Spleen (tissue), 7 donors: ENCODE measurements around the gene NSD1.

Source experiments
- CTCF ChIP-seq, 11 experiments: fragments of 200-600 bp in 7 of 11; fragments of 450-650 bp in 4 of 11; sonication (generic) in 4 of 11; IDR thresholded peaks in 8 of 11; conservative IDR thresholded peaks in 3 of 11; 1 replicate in 7 of 11; 2 replicates in 4 of 11; pipeline versions ENCODE4 v1.4.0 to v1.8.0; 2016 to 2021; ENCODE audit warnings: antibody characterized with exemption in 11 of 11, inconsistent platforms in 4 of 11, mild to moderate bottlenecking in 1 of 11
- POLR2A ChIP-seq, 3 donors: fragments of 450-650 bp; IDR thresholded peaks; one replicate each; pipeline ENCODE4 v1.5.1; 2017; ENCODE audit warnings: antibody characterized with exemption in 3 of 3, mild to moderate bottlenecking in 1 of 3
- POLR2AphosphoS5 ChIP-seq, 3 donors: sonication (generic); formaldehyde crosslinking; IDR thresholded peaks; one replicate each; pipeline ENCODE4 v1.5.1; 2017; ENCODE audit warnings: antibody characterized with exemption in 3 of 3
- donor health status: DM: no; HTN: no; CAD: no; lungs with moderate emphysema.
- donor health status: DM: no; HTN: no; CAD: no.
- donor health status: DM: no; HTN: no; CAD: no.

DNA sequence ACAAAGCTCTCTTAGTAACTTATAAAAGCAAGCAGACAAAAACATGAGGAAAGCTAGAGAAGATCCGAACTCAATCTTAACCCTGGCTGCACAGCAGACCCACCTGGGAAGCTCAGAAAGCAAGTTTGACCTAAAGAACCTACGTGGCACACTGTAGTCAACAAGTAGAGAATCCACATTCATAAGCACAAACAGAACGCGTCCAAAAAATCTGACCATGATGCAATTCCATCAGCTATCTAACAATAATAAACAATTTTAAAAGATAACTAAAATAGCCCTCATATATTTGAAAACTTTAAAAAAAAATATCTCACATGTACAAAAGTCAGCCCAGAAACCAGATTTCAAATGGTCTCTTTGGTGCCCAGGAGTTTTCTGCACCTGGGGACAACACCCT, 213.2 kb downstream of the NSD1 start:
- TF ChIP-seq POLR2A (IDR thresholded peaks at IDR 0.05), result no peak
- TF ChIP-seq CTCF (IDR thresholded peaks at IDR 0.05 in 8 of 11, conservative IDR thresholded peaks at IDR 0.05 in 3 of 11), result no peak
- no peak for TF ChIP-seq POLR2AphosphoS5 (IDR thresholded peaks at IDR 0.05)
